H9 (cell line): ENCODE data around the gene NRG3. TPM values are rescaled to one million over a fixed set of nuclear protein-coding genes. Genes with fewer than 3 reads are reported as not detected.

Source experiments
- DNase-seq: peaks from one replicate; pipeline ENCODE4 v3.0.0-alpha.2; 2017
- H2AFZ ChIP-seq: one replicate; pipeline ENCODE4 v1.6.1; 2013; ENCODE audit warnings: mild to moderate bottlenecking, low read length, control low read depth, moderate library complexity
- H2AK5ac ChIP-seq: 2 replicates; pipeline ENCODE4 v1.6.1; 2013; ENCODE audit warnings: low read length, control low read depth, mixed read lengths; ENCODE audit not compliant: insufficient read length
- H2BK120ac ChIP-seq: one replicate; pipeline ENCODE4 v1.6.1; 2013; ENCODE audit warnings: low read depth, mild to moderate bottlenecking, low read length, control low read depth, inconsistent platforms; ENCODE audit not compliant: poor library complexity, severe bottlenecking
- H2BK12ac ChIP-seq: 2 replicates; pipeline ENCODE4 v1.6.1; 2013; ENCODE audit warnings: low read length, control low read depth, mixed read lengths, low read depth; ENCODE audit not compliant: insufficient read length
- H2BK15ac ChIP-seq: 2 replicates; pipeline ENCODE4 v1.6.1; 2013; ENCODE audit warnings: low read depth, low read length, control low read depth
- H2BK20ac ChIP-seq: one replicate; pipeline ENCODE4 v1.6.1; 2013; ENCODE audit warnings: low read depth, mild to moderate bottlenecking, low read length, control low read depth, inconsistent platforms; ENCODE audit not compliant: poor library complexity, severe bottlenecking
- H2BK5ac ChIP-seq: 2 replicates; pipeline ENCODE4 v1.6.1; 2013; ENCODE audit warnings: low read length, control low read depth, mixed read lengths; ENCODE audit not compliant: insufficient read length
- H3K14ac ChIP-seq: 2 replicates; pipeline ENCODE4 v1.6.1; 2013; ENCODE audit warnings: low read length, control low read depth; ENCODE audit not compliant: insufficient read depth
- H3K18ac ChIP-seq: 2 replicates; pipeline ENCODE4 v1.6.1; 2013; ENCODE audit warnings: low read depth, mild to moderate bottlenecking, mixed read lengths, low read length, control low read depth; ENCODE audit not compliant: insufficient read length
- H3K23ac ChIP-seq: 2 replicates; pipeline ENCODE4 v1.6.1; 2013; ENCODE audit warnings: low read length, control low read depth, mixed read lengths, low read depth; ENCODE audit not compliant: insufficient read length
- H3K23me2 ChIP-seq: 2 replicates; pipeline ENCODE4 v1.6.1; 2013; ENCODE audit warnings: low read depth, mild to moderate bottlenecking, mixed read lengths, low read length, control low read depth; ENCODE audit not compliant: insufficient read length, poor library complexity, severe bottlenecking
- H3K27ac ChIP-seq: 2 replicates; pipeline ENCODE4 v1.5.1; 2013; ENCODE audit warnings: low read length, control low read depth, mixed read lengths, low read depth; ENCODE audit not compliant: insufficient read length
- H3K27me3 ChIP-seq: 2 replicates; pipeline ENCODE4 v1.6.1; 2013; ENCODE audit warnings: low read length, control low read depth, inconsistent platforms; ENCODE audit not compliant: insufficient read depth
- H3K4ac ChIP-seq: 2 replicates; pipeline ENCODE4 v1.6.1; 2013; ENCODE audit warnings: low read depth, mild to moderate bottlenecking, control low read depth, inconsistent platforms, low read length, moderate library complexity
- H3K4me1 ChIP-seq: 2 replicates; pipeline ENCODE4 v1.6.1; 2013; ENCODE audit warnings: low read length, control low read depth, inconsistent platforms; ENCODE audit not compliant: insufficient read depth
- H3K4me2 ChIP-seq: 2 replicates; pipeline ENCODE4 v1.6.1; 2013; ENCODE audit warnings: low read length, control low read depth, mixed read lengths; ENCODE audit not compliant: insufficient read length, insufficient read depth
- H3K56ac ChIP-seq: 2 replicates; pipeline ENCODE4 v1.6.1; 2013; ENCODE audit warnings: low read depth, mild to moderate bottlenecking, mixed read lengths, low read length, control low read depth; ENCODE audit not compliant: insufficient read length
- H3K79me1 ChIP-seq: 2 replicates; pipeline ENCODE4 v1.6.1; 2013; ENCODE audit warnings: low read depth, mild to moderate bottlenecking, moderate library complexity, low read length, control low read depth, inconsistent platforms; ENCODE audit not compliant: insufficient read depth, poor library complexity, severe bottlenecking
- H3K79me2 ChIP-seq: 2 replicates; pipeline ENCODE4 v1.6.1; 2013; ENCODE audit warnings: low read length, control low read depth, inconsistent platforms; ENCODE audit not compliant: insufficient read depth
- H3K9ac ChIP-seq: 2 replicates; pipeline ENCODE4 v1.6.1; 2013; ENCODE audit warnings: low read length, control low read depth, mixed read lengths; ENCODE audit not compliant: insufficient read length; ENCODE audit errors: extremely low read depth
- H3K9me3 ChIP-seq: one replicate; pipeline ENCODE4 v1.6.1; 2013; ENCODE audit warnings: low read depth, low read length, inconsistent platforms; ENCODE audit not compliant: control insufficient read depth
- H3T11ph ChIP-seq: one replicate; pipeline ENCODE4 v1.6.1; 2013; ENCODE audit warnings: mild to moderate bottlenecking, low read length, control low read depth, inconsistent platforms
- H4K20me1 ChIP-seq: one replicate; pipeline ENCODE4 v1.6.1; 2013; ENCODE audit not compliant: control insufficient read depth, insufficient read length, insufficient read depth
- H4K5ac ChIP-seq: 2 replicates; pipeline ENCODE4 v1.6.1; 2013; ENCODE audit warnings: low read depth, mild to moderate bottlenecking, mixed read lengths, low read length, control low read depth; ENCODE audit not compliant: insufficient read length
- H4K8ac ChIP-seq: replicated peaks from 2 replicates; pipeline ENCODE4 v1.6.1; 2013; ENCODE audit warnings: low read length, control low read depth, mixed read lengths, low read depth; ENCODE audit not compliant: insufficient read length
- H4K91ac ChIP-seq: 2 replicates; pipeline ENCODE4 v1.6.1; 2013; ENCODE audit warnings: low read depth, mild to moderate bottlenecking, moderate library complexity, mixed read lengths, low read length, control low read depth; ENCODE audit not compliant: insufficient read length
- H3K27ac Mint-ChIP-seq, 3 experiments: 2 replicates in 2 of 3; 3 replicates in 1 of 3; pipeline ENCODE4 v1.8.0; 2020 to 2021; ENCODE audit warnings: mixed read lengths in 3 of 3, mild to moderate bottlenecking in 1 of 3, moderate library complexity in 1 of 3
- H3K27me3 Mint-ChIP-seq: 2 replicates; pipeline ENCODE4 v1.8.0; 2021; ENCODE audit warnings: low read depth, mild to moderate bottlenecking, moderate library complexity, mixed read lengths
- H3K36me3 Mint-ChIP-seq, 3 experiments: 2 replicates in 2 of 3; 3 replicates in 1 of 3; pipeline ENCODE4 v1.8.0; 2020 to 2021; ENCODE audit warnings: low read depth in 3 of 3, mixed read lengths in 3 of 3; ENCODE audit not compliant: insufficient read depth in 1 of 3
- H3K4me1 Mint-ChIP-seq, 2 experiments: 2 replicates each; pipeline ENCODE4 v1.8.0; 2020; ENCODE audit warnings: mixed read lengths in 2 of 2
- H3K4me3 Mint-ChIP-seq, 2 experiments: 2 replicates in 1 of 2; 3 replicates in 1 of 2; pipeline ENCODE4 v1.8.0; 2020 to 2021; ENCODE audit warnings: mild to moderate bottlenecking in 2 of 2, mixed read lengths in 2 of 2, moderate library complexity in 1 of 2
- H3K9me3 Mint-ChIP-seq, 2 experiments: 2 replicates in 1 of 2; 3 replicates in 1 of 2; pipeline ENCODE4 v1.8.0; 2020; ENCODE audit warnings: mild to moderate bottlenecking in 2 of 2, mixed read lengths in 2 of 2, moderate library complexity in 1 of 2
- WGBS: extraction: QIAGEN DNeasy Blood & Tissue Kit; methylation state at CpG from one replicate; pipeline ENCODE4 v1.1.7; 2013; ENCODE audit warnings: missing lambda C conversion rate, low lambda C conversion rate, mixed read lengths; ENCODE audit not compliant: insufficient read length; ENCODE audit errors: extremely low coverage; 5-methylcytosine and 5-hydroxymethylcytosine counted together
- total RNA-seq: library from RNA; stranded (reverse); gene quantifications from 2 replicates; pipeline ENCODE4 v1.2.1, GENCODE V29; 2021
- TF ChIP-seq, protein P1 (sequence below): fragments of 200-600 bp; sonication (generic); conservative IDR thresholded peaks from 3 replicates; pipeline ENCODE4 v1.8.0; 2021; ENCODE audit warnings: antibody characterized with exemption, mild to moderate bottlenecking

Gene NRG3
- total RNA-seq, 1 experiment from 2014 or later, result 1.6 TPM

DNA sequence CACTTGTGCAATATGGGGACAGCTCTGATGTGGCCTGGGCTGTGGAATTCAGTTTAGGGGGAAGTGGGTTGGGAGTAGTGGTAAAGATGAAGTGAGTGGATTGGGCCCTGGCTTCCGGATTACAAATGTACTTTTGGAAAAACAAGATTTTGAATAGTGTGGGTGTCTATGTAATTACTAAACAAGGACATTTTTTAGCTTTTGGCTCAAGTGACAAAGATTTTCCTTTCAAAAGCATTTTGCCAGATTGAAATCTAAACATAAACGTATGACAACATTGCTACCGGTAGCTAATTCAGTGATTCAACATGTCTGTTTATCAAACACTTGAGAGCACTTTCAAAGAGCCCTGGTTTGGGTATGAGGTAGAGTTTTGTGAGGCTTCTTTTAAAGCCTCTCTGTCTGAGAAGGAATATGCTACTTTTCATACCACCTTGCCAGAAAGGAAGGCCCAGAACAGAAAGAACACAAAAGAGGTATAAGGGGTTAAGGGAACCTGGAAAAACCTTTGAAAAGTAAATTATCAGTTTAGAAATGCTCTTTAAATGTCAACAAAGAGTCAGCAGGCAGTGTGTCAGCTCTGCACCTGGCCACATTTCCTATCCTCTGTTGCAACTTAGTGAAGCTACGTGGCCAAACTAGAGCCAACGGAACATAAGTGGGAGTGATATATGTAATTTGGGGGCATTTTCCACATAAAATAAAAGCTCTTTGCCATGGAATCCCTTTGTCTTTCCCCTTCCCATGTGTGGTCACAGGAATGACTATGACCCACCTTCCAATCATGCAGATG lies 516.1 kb downstream of the NRG3 start:
- Histone ChIP-seq H3K79me2 (no peaks in the 10 kb centered on the region), H3K27ac (no peak overlapping the region), H3K4me1 (peaks cover 4% of the 10 kb centered on the region; the same call in 1 of the 2 replicates), H3K9me3 (no peaks in the 10 kb centered on the region), H3K14ac (no peak overlapping the region), H2BK120ac (no peak overlapping the region), H3K4me2 (no peak overlapping the region), H3K9ac (no peak overlapping the region), H4K91ac (no peak overlapping the region), H3K4ac (no peak overlapping the region), H2BK5ac (no peak overlapping the region), H4K8ac (no peak overlapping the region), H2AFZ (no peak overlapping the region), H2BK20ac (no peak overlapping the region), H3K79me1 (no peaks in the 10 kb centered on the region), H2AK5ac (no peak overlapping the region), H3K23me2 (no peaks in the 10 kb centered on the region), H2BK12ac (no peak overlapping the region), H4K5ac (no peak overlapping the region), H3K27me3 (no peaks in the 10 kb centered on the region), H3K18ac (no peak overlapping the region), H2BK15ac (no peak overlapping the region), H3K56ac (no peak overlapping the region), H3K23ac (no peak overlapping the region), H4K20me1 (no peaks in the 10 kb centered on the region), H3T11ph (no peak overlapping the region)
- TF ChIP-seq, protein P1, sequence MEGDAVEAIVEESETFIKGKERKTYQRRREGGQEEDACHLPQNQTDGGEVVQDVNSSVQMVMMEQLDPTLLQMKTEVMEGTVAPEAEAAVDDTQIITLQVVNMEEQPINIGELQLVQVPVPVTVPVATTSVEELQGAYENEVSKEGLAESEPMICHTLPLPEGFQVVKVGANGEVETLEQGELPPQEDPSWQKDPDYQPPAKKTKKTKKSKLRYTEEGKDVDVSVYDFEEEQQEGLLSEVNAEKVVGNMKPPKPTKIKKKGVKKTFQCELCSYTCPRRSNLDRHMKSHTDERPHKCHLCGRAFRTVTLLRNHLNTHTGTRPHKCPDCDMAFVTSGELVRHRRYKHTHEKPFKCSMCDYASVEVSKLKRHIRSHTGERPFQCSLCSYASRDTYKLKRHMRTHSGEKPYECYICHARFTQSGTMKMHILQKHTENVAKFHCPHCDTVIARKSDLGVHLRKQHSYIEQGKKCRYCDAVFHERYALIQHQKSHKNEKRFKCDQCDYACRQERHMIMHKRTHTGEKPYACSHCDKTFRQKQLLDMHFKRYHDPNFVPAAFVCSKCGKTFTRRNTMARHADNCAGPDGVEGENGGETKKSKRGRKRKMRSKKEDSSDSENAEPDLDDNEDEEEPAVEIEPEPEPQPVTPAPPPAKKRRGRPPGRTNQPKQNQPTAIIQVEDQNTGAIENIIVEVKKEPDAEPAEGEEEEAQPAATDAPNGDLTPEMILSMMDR, result no peak
- Mint-ChIP-seq H3K4me1 (peaks cover 15 to 16% of the 10 kb centered on the region in 2 experiments), H3K27ac (peak overlapping the region in 1 of 3 experiments; percentile 38; a peak in 2 of 7 replicates), H3K27me3 (no peaks in the 10 kb centered on the region), H3K9me3 (no peaks in the 10 kb centered on the region), H3K36me3 (no peaks in the 10 kb centered on the region), H3K4me3 (no peak overlapping the region)
- no peak for DNase-seq
- WGBS, result no CpG with 5 or more reads among the region's 5 CpGs
